AG04450 (cell line): ENCODE measurements around the gene TFDP2. TPM values are rescaled to one million over a fixed set of nuclear protein-coding genes. Genes with fewer than 3 reads are reported as not detected.

ENCODE experiments used
- CTCF ChIA-PET: fragments of 300-600, 350-600 bp; formaldehyde crosslinking; extraction: SDS; loops from one replicate; lab custom pipeline; 2022; ENCODE audit warnings: antibody characterized with exemption, inconsistent platforms; lab: Charles Lee
- POLR2A ChIA-PET: fragments of 350-600 bp; formaldehyde crosslinking; extraction: SDS; loops from one replicate; lab custom pipeline; 2021; ENCODE audit warnings: antibody characterized with exemption, inconsistent platforms; lab: Yijun Ruan, JAX
- DNase-seq: peaks from one replicate; pipeline ENCODE4 v3.0.0-alpha.2; 2011; ENCODE audit warnings: low read depth, low spot score
- H3K27ac ChIP-seq: one replicate; pipeline ENCODE4 v1.5.1; 2012; ENCODE audit warnings: low read depth, low read length, control low read depth
- H3K27me3 ChIP-seq: one replicate; pipeline ENCODE4 v1.6.0; 2012; ENCODE audit warnings: low read length; ENCODE audit not compliant: control insufficient read depth, insufficient read depth
- H3K4me3 ChIP-seq: 2 replicates; pipeline ENCODE4 v1.5.1; 2011; ENCODE audit warnings: mild to moderate bottlenecking, low read depth, low read length, control low read depth
- H3K9me3 ChIP-seq: 2 replicates; pipeline ENCODE4 v1.5.1; 2012; ENCODE audit warnings: low read length; ENCODE audit not compliant: control insufficient read depth, insufficient read depth
- polyA plus RNA-seq: library from polyadenylated mRNA; depleted of rRNA; stranded (reverse); fragments of >200 nt; gene quantifications from 2 replicates; pipeline ENCODE4 v1.2.3, GENCODE V29; 2011
- TF ChIP-seq, protein P1 (sequence below): IDR thresholded peaks from 2 replicates; pipeline ENCODE4 v1.5.1; 2011; ENCODE audit warnings: low read depth, low read length, control low read depth, inconsistent platforms

Gene TFDP2
- polyA plus RNA-seq, 1 experiment, result 63.4 TPM

DNA sequence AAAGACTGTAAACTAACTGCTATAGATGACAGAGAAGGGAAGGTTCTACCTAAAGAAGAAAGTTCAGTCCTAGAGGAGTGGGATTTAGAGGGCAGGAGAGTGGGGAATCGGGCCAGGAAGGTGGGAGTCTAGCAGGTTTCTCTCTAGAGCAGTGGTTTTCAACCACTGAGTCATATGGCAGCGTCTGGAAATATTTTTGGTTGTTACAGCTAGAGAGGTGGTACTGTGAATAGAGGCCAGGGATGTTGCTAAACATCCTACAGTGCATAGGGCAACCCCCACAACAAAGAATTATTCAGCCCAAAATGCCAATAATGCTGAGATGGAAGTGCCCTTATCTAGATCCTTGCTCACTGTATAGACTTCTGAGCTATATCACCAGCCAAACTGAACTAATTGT lies 244.2 kb downstream of the TFDP2 start:
- DNase-seq, result no peak
- TF ChIP-seq, protein P1, sequence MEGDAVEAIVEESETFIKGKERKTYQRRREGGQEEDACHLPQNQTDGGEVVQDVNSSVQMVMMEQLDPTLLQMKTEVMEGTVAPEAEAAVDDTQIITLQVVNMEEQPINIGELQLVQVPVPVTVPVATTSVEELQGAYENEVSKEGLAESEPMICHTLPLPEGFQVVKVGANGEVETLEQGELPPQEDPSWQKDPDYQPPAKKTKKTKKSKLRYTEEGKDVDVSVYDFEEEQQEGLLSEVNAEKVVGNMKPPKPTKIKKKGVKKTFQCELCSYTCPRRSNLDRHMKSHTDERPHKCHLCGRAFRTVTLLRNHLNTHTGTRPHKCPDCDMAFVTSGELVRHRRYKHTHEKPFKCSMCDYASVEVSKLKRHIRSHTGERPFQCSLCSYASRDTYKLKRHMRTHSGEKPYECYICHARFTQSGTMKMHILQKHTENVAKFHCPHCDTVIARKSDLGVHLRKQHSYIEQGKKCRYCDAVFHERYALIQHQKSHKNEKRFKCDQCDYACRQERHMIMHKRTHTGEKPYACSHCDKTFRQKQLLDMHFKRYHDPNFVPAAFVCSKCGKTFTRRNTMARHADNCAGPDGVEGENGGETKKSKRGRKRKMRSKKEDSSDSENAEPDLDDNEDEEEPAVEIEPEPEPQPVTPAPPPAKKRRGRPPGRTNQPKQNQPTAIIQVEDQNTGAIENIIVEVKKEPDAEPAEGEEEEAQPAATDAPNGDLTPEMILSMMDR, result no peak
- H3K27me3 ChIP-seq, result no peaks in the 10 kb centered on the region
- ChIA-PET CTCF (interaction anchor here (1.6 to 6.3 kb wide), 2 partner anchors 8 to 30 kb away, joined by 5 to 41 read pairs; no protein-coding TSS in a partner anchor), POLR2A (interaction anchor here (0.5 kb wide), 1 partner anchor 10 kb away, joined by 5 read pairs; no protein-coding TSS in a partner anchor)
- H3K27ac ChIP-seq, result no peak overlapping the region
- H3K4me3 ChIP-seq, result no peak overlapping the region
- H3K9me3 ChIP-seq, result peaks cover under 1% of the 10 kb centered on the region; the same call in 1 of the 2 replicates

DNA sequence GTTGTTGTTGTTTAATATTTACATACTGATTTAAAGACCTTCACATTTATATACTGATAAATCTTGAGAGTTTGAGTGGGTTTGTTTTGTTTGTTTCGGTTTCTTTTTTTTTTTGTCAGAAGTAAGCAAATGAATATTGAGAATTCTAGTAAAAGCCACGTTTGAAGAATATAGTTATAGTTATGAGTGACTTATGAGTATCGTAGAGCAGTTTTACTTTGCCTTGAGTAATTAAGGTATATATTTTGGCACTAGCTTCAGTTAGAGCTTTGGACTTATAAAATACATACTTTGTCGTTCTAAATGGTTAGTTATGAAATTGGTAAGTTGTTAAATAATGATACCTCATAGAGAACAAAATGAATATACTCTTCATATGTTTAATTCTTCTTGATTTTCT lies 245.1 kb downstream of the TFDP2 start:
- CTCF ChIA-PET, result interaction anchor here (1.6 to 6.3 kb wide), 2 partner anchors 9 to 29 kb away, joined by 5 to 41 read pairs; no protein-coding TSS in a partner anchor

DNA sequence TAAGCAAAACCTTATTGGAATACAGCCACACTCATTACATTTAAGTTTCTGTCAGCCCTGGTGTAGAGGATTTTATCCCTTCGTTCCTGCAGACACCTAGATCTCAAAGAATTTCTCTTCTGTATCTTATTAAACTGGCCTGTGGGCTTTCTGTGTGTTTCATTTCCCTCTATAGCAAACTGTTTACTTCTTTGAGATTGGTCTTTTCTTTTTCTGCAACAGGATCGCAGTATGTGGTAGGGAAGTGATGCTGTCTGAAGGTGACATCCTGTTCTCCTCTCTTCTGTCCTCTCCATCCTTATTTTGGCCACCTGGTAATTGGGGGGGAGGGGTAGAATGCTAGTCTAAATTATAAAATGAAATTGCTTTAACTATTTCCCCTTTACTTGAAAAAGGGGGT lies 247.4 kb downstream of the TFDP2 start:
- POLR2A ChIA-PET, result no interaction called here
- TF ChIP-seq, protein P1, result no peak
- H3K4me3 ChIP-seq, result no peak overlapping the region
- CTCF ChIA-PET, result interaction anchor here (2.0 to 6.3 kb wide), 2 partner anchors 12 to 27 kb away, joined by 5 to 41 read pairs; no protein-coding TSS in a partner anchor
- H3K9me3 ChIP-seq, result peaks cover 3% of the 10 kb centered on the region; the same call in 1 of the 2 replicates
- H3K27ac ChIP-seq, result no peak overlapping the region
- DNase-seq, result no peak
- H3K27me3 ChIP-seq, result no peaks in the 10 kb centered on the region

More for the DNA sequence above, 245.1 kb downstream of the TFDP2 start:
- no peak for DNase-seq
- no peak overlapping the region for H3K27ac ChIP-seq
- POLR2A ChIA-PET, result interaction anchor here (1.0 kb wide), 1 partner anchor 19 kb away, joined by 4 read pairs; no protein-coding TSS in a partner anchor
- peaks cover 3% of the 10 kb centered on the region; the same call in 1 of the 2 replicates for H3K9me3 ChIP-seq
- H3K4me3 ChIP-seq, result no peak overlapping the region
- TF ChIP-seq, protein P1, result no peak
- no peaks in the 10 kb centered on the region for H3K27me3 ChIP-seq

DNA sequence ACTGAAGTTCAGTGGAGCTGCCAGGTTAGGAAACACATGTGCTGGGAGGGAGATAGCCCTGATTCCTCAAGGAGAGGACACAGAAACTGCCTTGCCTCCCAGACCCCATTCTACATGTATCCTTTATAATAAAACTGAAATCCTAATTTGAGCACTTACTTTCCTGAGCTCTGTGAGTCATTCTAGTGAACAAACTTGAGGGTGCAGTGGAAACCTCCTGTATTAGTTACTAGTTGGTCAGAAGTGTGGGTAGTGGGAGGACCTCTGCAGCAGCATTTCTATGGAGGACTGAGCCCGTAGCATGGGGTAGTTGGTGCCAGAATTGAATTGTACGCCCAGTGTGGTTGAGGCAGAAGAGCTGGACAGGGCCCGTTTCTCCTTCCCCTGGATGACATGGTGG lies 249.0 kb downstream of the TFDP2 start:
- CTCF ChIA-PET, result interaction anchor here (0.9 to 6.3 kb wide), 3 partner anchors 13 to 162 kb away, joined by 5 to 41 read pairs (median 5); partner anchors contain the start of gene RNF7

DNA sequence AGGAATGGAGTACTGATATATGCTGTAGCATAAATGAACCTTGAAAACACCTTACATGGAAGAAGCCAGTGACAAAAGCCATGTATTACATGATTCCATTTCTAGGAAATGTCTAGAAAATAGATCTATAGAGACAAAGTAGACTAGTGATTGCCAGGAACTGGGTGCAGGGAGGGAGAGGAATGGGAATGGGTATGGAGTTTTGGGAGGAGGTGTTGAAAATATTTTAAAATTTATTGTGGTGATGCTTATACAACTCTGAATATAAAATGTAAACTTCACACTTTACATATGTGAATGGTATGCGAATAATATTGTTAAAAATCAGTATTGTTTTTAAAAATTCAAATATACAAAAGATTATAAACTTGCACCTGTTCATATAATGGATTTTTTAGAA lies 250.4 kb downstream of the TFDP2 start:
- no peak overlapping the region for H3K4me3 ChIP-seq
- peaks cover 3% of the 10 kb centered on the region; the same call in 1 of the 2 replicates for H3K9me3 ChIP-seq
- H3K27me3 ChIP-seq, result no peaks in the 10 kb centered on the region
- CTCF ChIA-PET, result no interaction called here
- no peak overlapping the region for H3K27ac ChIP-seq
- TF ChIP-seq, protein P1, result no peak
- no peak for DNase-seq
- POLR2A ChIA-PET, result no interaction called here

More for the DNA sequence above, 249.0 kb downstream of the TFDP2 start:
- POLR2A ChIA-PET, result no interaction called here
- Histone ChIP-seq H3K9me3 (peaks cover 3% of the 10 kb centered on the region; the same call in 1 of the 2 replicates), H3K27ac (no peak overlapping the region), H3K4me3 (no peak overlapping the region), H3K27me3 (no peaks in the 10 kb centered on the region)
- TF ChIP-seq, protein P1, result no peak
- no peak for DNase-seq
